ENCODE measurements around the gene DYNLL2. TPM values are rescaled to one million over a fixed set of nuclear protein-coding genes. Genes with fewer than 3 reads are reported as not detected.

Gene DYNLL2
- total and polyA plus RNA-seq, 8 donors = 36.3 to 70.8 (median 55.4) TPM

DNA sequence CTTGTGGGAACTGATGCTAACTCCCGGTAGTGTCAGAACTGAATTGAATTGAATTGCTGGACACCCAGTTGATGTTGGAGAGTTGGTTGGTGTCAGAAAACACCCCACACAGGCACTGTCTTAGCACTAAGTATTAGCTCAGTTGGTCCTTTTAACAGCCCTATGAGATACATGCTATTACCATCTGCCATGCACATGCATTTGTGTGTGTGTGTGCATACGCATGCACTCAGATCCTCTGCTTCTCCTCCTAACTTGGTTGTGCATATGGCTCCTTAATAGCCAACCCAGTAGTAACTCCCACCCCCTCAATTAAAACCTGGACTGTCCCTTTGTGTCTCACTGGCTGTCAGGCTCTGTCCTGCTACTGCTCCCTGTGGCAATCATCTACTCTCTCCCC is 32.3 kb upstream of the DYNLL2 start:
- DNase-seq = no peak
- no peak for TF ChIP-seq CTCF (IDR thresholded peaks at IDR 0.05)
- intact Hi-C loops (cut with DNase I) = no loop called here
- ATAC-seq = no peak
- H3K36me3 ChIP-seq = no peaks in the 10 kb centered on the region
- no peaks in the 10 kb centered on the region for H3K4me1 ChIP-seq
- H3K9me3 ChIP-seq = no peaks in the 10 kb centered on the region
- no peaks in the 10 kb centered on the region for H3K27me3 ChIP-seq
- H3K27ac ChIP-seq = no peak overlapping the region
- H3K4me3 ChIP-seq = no peak overlapping the region

GRCh38 chr17:58051468-58051867 is 31.8 kb upstream of the DYNLL2 start:
- H3K9me3 ChIP-seq = no peaks in the 10 kb centered on the region
- intact Hi-C loops (cut with DNase I) = no loop called here
- DNase-seq = no peak
- no peaks in the 10 kb centered on the region for H3K4me1 ChIP-seq
- no peaks in the 10 kb centered on the region for H3K27me3 ChIP-seq
- H3K27ac ChIP-seq = no peak overlapping the region
- no peak for TF ChIP-seq CTCF (IDR thresholded peaks at IDR 0.05)
- no peak overlapping the region for H3K4me3 ChIP-seq
- no peak for ATAC-seq
- no peaks in the 10 kb centered on the region for H3K36me3 ChIP-seq

GRCh38 chr17:58052407-58052806 is 30.8 kb upstream of the DYNLL2 start:
- intact Hi-C loops (cut with DNase I) = no loop called here
- Histone ChIP-seq H3K4me3 (no peak overlapping the region), H3K27me3 (no peaks in the 10 kb centered on the region), H3K9me3 (no peaks in the 10 kb centered on the region), H3K4me1 (no peaks in the 10 kb centered on the region), H3K36me3 (no peaks in the 10 kb centered on the region), H3K27ac (no peak overlapping the region)
- no peak for DNase-seq
- no peak for TF ChIP-seq CTCF (IDR thresholded peaks at IDR 0.05)
- ATAC-seq = no peak

DNA sequence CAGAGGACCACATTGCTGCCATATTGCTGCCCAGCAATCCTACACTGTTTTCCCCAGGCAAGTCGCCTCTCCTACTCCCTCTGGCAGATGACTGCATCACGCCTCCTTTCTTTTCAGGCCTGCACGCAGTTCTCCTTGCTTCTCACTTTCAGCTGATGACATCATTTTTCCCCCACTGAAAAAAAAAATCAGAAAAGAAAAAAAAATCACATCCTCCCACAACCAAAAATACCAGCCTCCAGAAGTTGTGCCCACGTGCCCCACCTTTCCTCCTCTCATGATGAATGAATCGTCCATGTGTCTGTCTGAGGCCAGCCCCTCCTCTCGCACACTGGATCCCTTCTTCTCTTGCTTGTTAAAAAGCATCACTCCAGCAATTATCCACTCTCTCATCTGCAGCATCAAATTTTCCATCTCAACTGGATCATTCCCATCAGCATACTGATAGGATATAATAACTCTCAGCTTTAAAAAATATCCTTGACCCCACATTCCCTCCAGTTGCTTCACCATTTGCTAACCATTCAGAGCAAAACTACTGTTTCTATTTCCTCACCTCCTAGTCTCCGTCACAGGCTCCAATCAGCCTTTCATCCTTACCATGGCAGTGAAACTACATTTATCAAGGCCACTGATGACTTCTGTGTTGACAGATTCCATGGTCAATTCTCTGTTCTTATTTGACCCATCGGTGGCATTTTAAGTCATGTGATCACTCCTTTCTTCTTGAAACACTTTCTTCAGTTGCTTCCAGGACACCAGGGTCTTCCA is 30.1 kb upstream of the DYNLL2 start:
- DNase-seq = no peak
- ATAC-seq = no peak
- no peaks in the 10 kb centered on the region for H3K9me3 ChIP-seq
- no peaks in the 10 kb centered on the region for H3K27me3 ChIP-seq
- no peak for TF ChIP-seq CTCF (IDR thresholded peaks at IDR 0.05)
- no peaks in the 10 kb centered on the region for H3K4me1 ChIP-seq
- no peak overlapping the region for H3K4me3 ChIP-seq
- intact Hi-C loops (cut with DNase I) = no loop called here
- H3K27ac ChIP-seq = no peak overlapping the region
- no peaks in the 10 kb centered on the region for H3K36me3 ChIP-seq

DNA sequence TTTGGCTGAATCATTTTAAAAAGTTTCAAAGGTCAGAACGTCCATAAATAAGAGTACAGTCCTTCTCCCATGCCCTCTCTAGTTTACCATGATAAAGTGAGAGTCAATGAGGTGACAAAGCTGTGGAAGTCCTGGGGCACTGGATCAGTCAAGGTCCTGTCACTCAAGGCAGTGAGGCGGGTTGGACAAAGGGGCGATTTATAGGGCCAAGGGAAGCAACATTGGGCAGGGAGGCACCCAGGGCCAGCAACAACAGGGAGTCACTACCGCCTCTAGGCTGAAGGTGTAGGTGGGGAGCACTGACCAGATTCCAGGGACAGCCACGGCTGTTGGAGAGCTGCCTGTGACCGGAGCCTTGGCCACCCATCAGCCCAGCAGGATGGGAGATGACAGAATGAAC is 28.6 kb upstream of the DYNLL2 start:
- Histone ChIP-seq H3K9me3 (no peaks in the 10 kb centered on the region), H3K27me3 (no peaks in the 10 kb centered on the region), H3K36me3 (no peaks in the 10 kb centered on the region), H3K4me3 (no peak overlapping the region), H3K4me1 (no peaks in the 10 kb centered on the region), H3K27ac (no peak overlapping the region)
- DNase-seq (no peak), ATAC-seq (no peak)
- intact Hi-C loops (cut with DNase I) = no loop called here
- TF ChIP-seq CTCF (IDR thresholded peaks at IDR 0.05) = no peak
